CD4-positive, alpha-beta T cell treated with Interleukin-1 beta for 1 hour (primary cell): ENCODE data around the gene TXNDC15.
A peak's percentile ranks its signal among the peaks of the same experiment; 100 is the strongest.
"Not testable (repeated sequence)": the region's sequence is repeated elsewhere in the genome, so short reads cannot be mapped to it uniquely, and the experiment has no call there.

Source experiments
- DNase-seq, 2 donors: peaks; one replicate each; pipeline ENCODE4 v3.0.0-alpha.2; 2020 to 2022

Gene TXNDC15

GRCh38 chr5:134878403-134878802, 4.2 kb downstream of the TXNDC15 start:
- DNase-seq, result no peak

- no peak for DNase-seq
Measured at GRCh38 chr5:134879456-134879855, 5.3 kb downstream of the TXNDC15 start.

GRCh38 chr5:134880937-134881336, 6.8 kb downstream of the TXNDC15 start:
- not testable (repeated sequence) for DNase-seq

GRCh38 chr5:134881711-134882110, 7.5 kb downstream of the TXNDC15 start:
- not testable (repeated sequence) for DNase-seq

- DNase-seq, result no peak
Measured at GRCh38 chr5:134887593-134888159, 13.5 kb downstream of the TXNDC15 start.

GRCh38 chr5:134889335-134889734, 15.2 kb downstream of the TXNDC15 start:
- DNase-seq, result no peak

GRCh38 chr5:134891473-134891872, 17.3 kb downstream of the TXNDC15 start:
- no peak for DNase-seq

- no peak for DNase-seq
Measured at GRCh38 chr5:134892282-134892681, 18.1 kb downstream of the TXNDC15 start.

GRCh38 chr5:134892926-134893325, 18.8 kb downstream of the TXNDC15 start:
- no peak for DNase-seq

GRCh38 chr5:134893748-134894505, 19.8 kb downstream of the TXNDC15 start:
- DNase-seq, result no peak

- DNase-seq, result peak in 1 of 2 donors; percentile 40
Measured at GRCh38 chr5:134902071-134902801, 28.1 kb downstream of the TXNDC15 start.

GRCh38 chr5:134904610-134905245, 30.6 kb downstream of the TXNDC15 start, which contains the start of gene PCBD2:
TSS of gene PCBD2 (plus strand) at chr5:134905131. CDS start at chr5:134905140, 9 bp downstream.
- DNase-seq, result peak; percentile 94

- DNase-seq, result peak; percentile 46 to 70
Measured at GRCh38 chr5:134905246-134905996, 31.2 kb downstream of the TXNDC15 start.

- no peak for DNase-seq
Measured at GRCh38 chr5:134906811-134907210, 32.6 kb downstream of the TXNDC15 start.

GRCh38 chr5:134910752-134911151, 36.6 kb downstream of the TXNDC15 start:
- not testable (repeated sequence) for DNase-seq

- DNase-seq, result no peak
Measured at GRCh38 chr5:134911285-134912206, 37.4 kb downstream of the TXNDC15 start.

- no peak for DNase-seq
Measured at GRCh38 chr5:134913254-134913653, 39.1 kb downstream of the TXNDC15 start.

GRCh38 chr5:134913795-134914194, 39.6 kb downstream of the TXNDC15 start:
- no peak for DNase-seq

GRCh38 chr5:134917070-134917815, 43.1 kb downstream of the TXNDC15 start:
- no peak for DNase-seq

- DNase-seq, result no peak
Measured at GRCh38 chr5:134918861-134919260, 44.7 kb downstream of the TXNDC15 start.
